Effector memory CD4-positive, alpha-beta T cell (primary cell): ENCODE data around the gene CCIN.
"Not testable (repeated sequence)": the region's sequence is repeated elsewhere in the genome, so short reads cannot be mapped to it uniquely, and the experiment has no call there.

ENCODE experiments used
- DNase-seq, 3 donors: peaks; one replicate each; pipeline ENCODE4 v3.0.0-alpha.2; 2020
- H3K27ac ChIP-seq: 2 replicates; pipeline ENCODE4 v1.7.0; 2013; ENCODE audit warnings: mild to moderate bottlenecking, low read length, moderate library complexity; ENCODE audit not compliant: insufficient read depth, poor library complexity, severe bottlenecking
- H3K27me3 ChIP-seq: replicated peaks from 2 replicates; pipeline ENCODE4 v1.7.0; 2013; ENCODE audit warnings: mild to moderate bottlenecking, low read length; ENCODE audit not compliant: insufficient read depth, control insufficient read depth, poor library complexity, severe bottlenecking
- H3K36me3 ChIP-seq: 2 replicates; pipeline ENCODE4 v1.7.0; 2013; ENCODE audit warnings: mild to moderate bottlenecking, low read length, moderate library complexity; ENCODE audit not compliant: control insufficient read depth, insufficient read depth
- H3K4me1 ChIP-seq: 2 replicates; pipeline ENCODE4 v1.7.0; 2013; ENCODE audit warnings: low read length, mild to moderate bottlenecking; ENCODE audit not compliant: control insufficient read depth, insufficient read depth, poor library complexity, severe bottlenecking
- H3K4me3 ChIP-seq: 2 replicates; pipeline ENCODE4 v1.7.0; 2013; ENCODE audit warnings: low read length, low read depth, mild to moderate bottlenecking; ENCODE audit not compliant: insufficient read depth, poor library complexity, severe bottlenecking
- H3K9me3 ChIP-seq: 2 replicates; pipeline ENCODE4 v1.7.0; 2013; ENCODE audit warnings: mild to moderate bottlenecking, low read length, moderate library complexity; ENCODE audit not compliant: control insufficient read depth

Gene CCIN

GRCh38 chr9:36158917-36159316, 10.3 kb upstream of the CCIN start:
- no peak for DNase-seq
- Histone ChIP-seq H3K36me3 (peaks cover 21% of the 10 kb centered on the region), H3K4me3 (no peak overlapping the region), H3K4me1 (no peaks in the 10 kb centered on the region), H3K27me3 (no peaks in the 10 kb centered on the region), H3K27ac (no peak overlapping the region), H3K9me3 (no peaks in the 10 kb centered on the region)

DNA sequence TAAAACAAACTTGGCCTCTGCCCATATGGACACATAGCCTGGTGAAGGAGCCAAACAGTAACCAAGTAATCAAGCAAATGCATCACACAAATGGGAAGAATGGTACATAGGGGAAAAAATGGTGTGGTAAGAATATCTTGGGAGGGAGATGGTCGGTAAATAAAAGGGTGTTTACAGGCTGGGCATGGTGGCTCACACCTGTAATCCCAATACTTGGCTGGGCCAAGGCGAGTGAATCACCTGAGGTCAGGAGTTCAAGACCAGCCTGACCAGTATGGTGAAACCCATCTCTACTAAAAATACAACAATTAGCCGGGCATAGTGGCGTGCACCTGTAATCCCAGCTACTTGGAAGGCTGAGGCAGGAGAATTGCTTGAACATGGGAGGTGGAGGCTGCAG, 9.7 kb upstream of the CCIN start:
- DNase-seq, H3K4me1 ChIP-seq, H3K27ac ChIP-seq, H3K27me3 ChIP-seq, H3K9me3 ChIP-seq, H3K4me3 ChIP-seq: not testable (repeated sequence)
- peaks cover 21% of the 10 kb centered on the region for H3K36me3 ChIP-seq

DNA sequence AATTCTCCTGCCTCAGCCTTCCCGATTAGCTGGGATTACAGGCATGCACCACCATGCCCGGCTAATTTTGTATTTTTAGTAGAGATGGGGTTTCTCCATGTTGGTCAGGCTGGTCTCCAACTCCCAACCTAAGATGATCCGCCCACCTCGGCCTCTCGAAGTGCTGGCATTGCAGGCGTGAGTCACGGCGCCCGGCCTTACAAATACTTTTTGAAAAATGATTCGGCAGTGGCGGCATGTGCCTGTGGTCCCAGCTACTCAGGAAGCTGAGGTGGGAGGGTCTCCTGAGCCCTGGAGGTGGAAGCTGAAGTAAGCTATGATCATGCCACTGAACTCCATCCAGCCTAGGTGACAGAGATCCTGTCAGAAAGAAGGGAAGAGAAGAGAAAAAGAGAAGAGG, 9.1 kb upstream of the CCIN start:
- not testable (repeated sequence) for H3K4me1 ChIP-seq, H3K27ac ChIP-seq, H3K27me3 ChIP-seq, H3K4me3 ChIP-seq, DNase-seq, H3K9me3 ChIP-seq
- H3K36me3 ChIP-seq, result peaks cover 21% of the 10 kb centered on the region

GRCh38 chr9:36161187-36161586, 8.0 kb upstream of the CCIN start:
- H3K4me3 ChIP-seq, result no peak overlapping the region
- no peak for DNase-seq
- H3K36me3 ChIP-seq, result peaks cover 18% of the 10 kb centered on the region
- peak overlapping the region; percentile 7 for H3K27ac ChIP-seq
- H3K27me3 ChIP-seq, result no peaks in the 10 kb centered on the region
- no peaks in the 10 kb centered on the region for H3K9me3 ChIP-seq
- H3K4me1 ChIP-seq, result peaks cover 1% of the 10 kb centered on the region

GRCh38 chr9:36162211-36162738, 6.9 kb upstream of the CCIN start:
- peaks cover 18% of the 10 kb centered on the region for H3K36me3 ChIP-seq
- H3K9me3 ChIP-seq, result no peaks in the 10 kb centered on the region
- no peaks in the 10 kb centered on the region for H3K27me3 ChIP-seq
- peaks cover 5% of the 10 kb centered on the region for H3K4me1 ChIP-seq
- H3K4me3 ChIP-seq, result no peak overlapping the region
- H3K27ac ChIP-seq, result no peak overlapping the region
- DNase-seq, result no peak

DNA sequence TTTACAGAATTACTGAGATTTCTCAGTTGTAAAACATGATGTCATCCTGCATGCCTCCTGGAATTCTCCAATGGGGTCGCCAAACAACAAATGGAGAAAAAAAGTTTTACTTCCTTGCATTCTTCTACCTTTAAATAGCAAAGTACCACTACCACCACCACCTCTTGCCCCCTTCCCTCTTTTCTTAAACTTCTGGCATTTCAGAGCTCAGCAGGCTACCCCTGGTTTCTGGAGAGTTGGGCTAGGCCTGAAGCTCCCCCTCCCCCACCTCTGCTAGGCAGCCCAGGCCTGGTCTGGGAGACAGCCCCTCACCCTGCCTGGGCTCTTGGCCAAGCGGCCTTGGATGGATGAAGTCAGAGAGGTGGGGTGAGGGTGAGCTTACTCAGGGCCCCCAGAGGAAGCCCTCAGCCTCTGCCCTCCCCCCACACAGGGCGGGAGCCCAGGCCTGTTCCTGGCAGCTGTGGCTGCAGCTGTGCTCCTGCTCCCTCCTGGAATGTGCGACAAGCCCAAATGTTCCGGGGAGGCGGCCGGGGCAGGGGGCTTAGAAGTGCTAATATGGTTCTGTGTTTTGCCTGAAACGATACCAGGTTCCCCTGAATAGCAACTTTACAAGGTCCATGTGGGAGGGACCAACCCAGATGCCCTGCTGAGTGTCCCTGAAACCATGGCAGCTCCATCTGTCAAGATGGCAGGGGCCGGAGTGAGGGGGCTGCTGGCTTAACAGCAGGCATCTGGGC, 6.0 kb upstream of the CCIN start:
- Histone ChIP-seq H3K27me3 (no peaks in the 10 kb centered on the region), H3K4me1 (peaks cover 5% of the 10 kb centered on the region), H3K9me3 (no peaks in the 10 kb centered on the region), H3K4me3 (no peak overlapping the region), H3K27ac (no peak overlapping the region), H3K36me3 (peaks cover 17% of the 10 kb centered on the region)
- no peak for DNase-seq

GRCh38 chr9:36163786-36164170, 5.4 kb upstream of the CCIN start:
- Histone ChIP-seq H3K4me3 (no peak overlapping the region), H3K36me3 (peaks cover 14% of the 10 kb centered on the region), H3K9me3 (no peaks in the 10 kb centered on the region), H3K4me1 (peaks cover 5% of the 10 kb centered on the region), H3K27me3 (no peaks in the 10 kb centered on the region), H3K27ac (no peak overlapping the region)
- DNase-seq, result no peak

DNA sequence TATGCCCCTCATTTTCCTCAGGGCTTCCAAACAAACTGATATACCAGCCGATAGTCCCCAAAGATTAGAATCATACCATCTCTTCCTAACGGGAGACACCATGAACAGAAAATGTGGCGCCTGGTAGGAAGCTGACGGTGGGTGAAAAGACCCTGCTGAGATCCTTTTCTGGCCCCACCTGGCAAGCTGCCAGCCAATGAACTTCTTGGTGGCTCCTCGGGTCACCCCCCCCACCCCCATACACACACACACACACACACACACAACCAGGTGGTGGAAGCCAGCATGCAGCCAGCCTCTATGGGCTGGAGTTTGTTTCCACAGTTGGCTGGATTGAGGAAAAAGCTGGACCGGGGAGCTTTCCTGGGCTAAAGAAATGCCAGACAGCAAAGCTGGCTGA, 4.8 kb upstream of the CCIN start:
- DNase-seq, result no peak
- Histone ChIP-seq H3K4me1 (peaks cover 5% of the 10 kb centered on the region), H3K27ac (no peak overlapping the region)

DNA sequence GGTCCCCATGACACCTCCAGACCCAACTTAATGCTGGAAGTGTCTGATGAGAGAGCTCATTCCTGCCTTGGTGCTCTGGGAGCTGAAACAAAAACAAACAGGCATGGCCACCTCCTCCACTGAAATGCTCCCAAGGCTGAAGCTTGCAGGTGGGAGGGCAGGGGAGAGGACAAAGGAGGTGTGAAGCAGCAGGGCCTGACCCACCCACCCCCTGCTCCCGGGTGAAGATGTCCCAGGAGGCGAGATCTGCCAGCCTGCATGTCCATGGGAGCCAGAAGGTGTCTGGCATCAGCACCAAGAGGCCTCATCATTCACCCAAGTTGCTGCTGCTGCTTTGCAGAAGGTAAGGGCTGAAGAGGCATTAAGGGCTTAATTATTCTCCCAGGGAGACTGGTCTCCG, 4.2 kb upstream of the CCIN start:
- Histone ChIP-seq H3K4me3 (no peak overlapping the region), H3K27me3 (no peaks in the 10 kb centered on the region), H3K4me1 (peaks cover 5% of the 10 kb centered on the region), H3K9me3 (no peaks in the 10 kb centered on the region), H3K27ac (no peak overlapping the region), H3K36me3 (peaks cover 7% of the 10 kb centered on the region)
- DNase-seq, result no peak

More for the DNA sequence above, 4.8 kb upstream of the CCIN start:
- Histone ChIP-seq H3K9me3 (no peaks in the 10 kb centered on the region), H3K36me3 (peaks cover 10% of the 10 kb centered on the region), H3K27me3 (no peaks in the 10 kb centered on the region), H3K4me3 (no peak overlapping the region)

- Histone ChIP-seq H3K27me3 (no peaks in the 10 kb centered on the region), H3K4me1 (peaks cover 5% of the 10 kb centered on the region), H3K27ac (no peak overlapping the region), H3K4me3 (peak overlapping the region; percentile 52), H3K9me3 (no peaks in the 10 kb centered on the region), H3K36me3 (peaks cover 7% of the 10 kb centered on the region)
- no peak for DNase-seq
Measured at GRCh38 chr9:36165826-36166167, 3.4 kb upstream of the CCIN start.
